H1 (cell line): ENCODE results near the gene LRP1-AS. TPM values are rescaled to one million over a fixed set of nuclear protein-coding genes. Genes with fewer than 3 reads are reported as not detected.

Source experiments
- CTCF ChIA-PET: fragments of 300-600 bp; sonication (Branson Sonifier 250); formaldehyde crosslinking; loops from one replicate; lab custom pipeline; 2021; ENCODE audit not compliant: partially characterized antibody; lab: Charles Lee
- POLR2A ChIA-PET: fragments of 300-600 bp; sonication (Branson Sonifier 250); formaldehyde crosslinking; loops from one replicate; lab custom pipeline; 2021; ENCODE audit warnings: inconsistent platforms; ENCODE audit not compliant: partially characterized antibody; lab: Charles Lee
- DNase-seq, 2 experiments: peaks; one replicate each; pipeline versions ENCODE4 v3.0.0 to v3.0.0-alpha.2; 2010 to 2022; ENCODE audit warnings: low spot score in 2 of 2, low read depth in 1 of 2, mixed read lengths in 1 of 2
- FAIRE-seq: peaks from 2 replicates; lab custom pipeline; 2011; peaks lifted over from hg19 to GRCh38; lab: Jason Lieb, UNC
- H2AFZ ChIP-seq: 2 replicates; pipeline ENCODE4 v1.8.1; 2012; ENCODE audit warnings: low read length, inconsistent platforms
- H2AK5ac ChIP-seq: 2 replicates; pipeline ENCODE4 v1.6.1; 2013; ENCODE audit warnings: low read depth, low read length
- H2BK120ac ChIP-seq: replicated peaks from 2 replicates; pipeline ENCODE3; 2013; ENCODE audit warnings: low read depth, low read length, inconsistent platforms
- H2BK12ac ChIP-seq: 2 replicates; pipeline ENCODE4 v1.6.1; 2013; ENCODE audit warnings: low read depth, low read length
- H2BK15ac ChIP-seq: 2 replicates; pipeline ENCODE4 v1.6.1; 2013; ENCODE audit warnings: low read length
- H2BK20ac ChIP-seq: 2 replicates; pipeline ENCODE4 v1.6.1; 2013; ENCODE audit warnings: low read length
- H2BK5ac ChIP-seq: 2 replicates; pipeline ENCODE4 v1.6.1; 2013; ENCODE audit warnings: low read depth, low read length
- H3K14ac ChIP-seq: 2 replicates; pipeline ENCODE4 v1.6.1; 2013; ENCODE audit warnings: inconsistent platforms; ENCODE audit not compliant: insufficient read length
- H3K18ac ChIP-seq: 2 replicates; pipeline ENCODE4 v1.6.1; 2013; ENCODE audit warnings: low read length; ENCODE audit errors: extremely low read depth
- H3K23ac ChIP-seq: 2 replicates; pipeline ENCODE4 v1.6.1; 2013; ENCODE audit warnings: inconsistent platforms; ENCODE audit not compliant: insufficient read length
- H3K23me2 ChIP-seq: 2 replicates; pipeline ENCODE4 v1.6.1; 2013; ENCODE audit warnings: low read depth, low read length
- H3K27ac ChIP-seq: 2 replicates; pipeline ENCODE4 v1.6.1; 2011; ENCODE audit warnings: low read depth, low read length, inconsistent platforms
- H3K27me3 ChIP-seq, 4 experiments: replicated peaks in 1 of 4; 1 replicate in 1 of 4; 2 replicates in 3 of 4; pipeline versions ENCODE4 v1.6.1 to v1.8.1; 2011 to 2013; ENCODE audit warnings: low read length in 3 of 4, mild to moderate bottlenecking in 3 of 4, inconsistent platforms in 2 of 4, mixed read lengths in 2 of 4, moderate library complexity in 1 of 4; ENCODE audit not compliant: control insufficient read depth in 3 of 4, insufficient read depth in 3 of 4; ENCODE audit errors: extremely low read depth in 1 of 4
- H3K36me3 ChIP-seq, 4 experiments: 2 replicates each; pipeline versions ENCODE4 v1.6.1 to v1.8.1; 2011 to 2013; ENCODE audit warnings: mild to moderate bottlenecking in 4 of 4, low read length in 3 of 4, moderate library complexity in 2 of 4, control low read depth in 1 of 4, inconsistent platforms in 1 of 4; ENCODE audit not compliant: insufficient read depth in 4 of 4, control insufficient read depth in 2 of 4
- H3K4ac ChIP-seq: replicated peaks from 2 replicates; pipeline ENCODE3; 2013; ENCODE audit warnings: low read length, low read depth, mixed read lengths, inconsistent platforms; ENCODE audit not compliant: insufficient read length
- H3K4me1 ChIP-seq, 4 experiments: replicated peaks in 1 of 4; 1 replicate in 1 of 4; 2 replicates in 3 of 4; pipeline versions ENCODE4 v1.6.1 to v1.8.1; 2011 to 2013; ENCODE audit warnings: low read length in 3 of 4, inconsistent platforms in 2 of 4, mixed read lengths in 1 of 4; ENCODE audit not compliant: insufficient read depth in 4 of 4, control insufficient read depth in 3 of 4
- H3K4me2 ChIP-seq, 2 experiments: 2 replicates each; pipeline versions ENCODE4 v1.6.1 to v1.8.1; 2011 to 2013; ENCODE audit warnings: low read depth in 2 of 2, low read length in 2 of 2, control low read depth in 1 of 2, inconsistent platforms in 1 of 2, mild to moderate bottlenecking in 1 of 2; ENCODE audit not compliant: insufficient read depth in 1 of 2
- H3K4me3 ChIP-seq, 4 experiments: fragments of 200-600, 300-600 bp in 1 of 4; sonication (generic), shearing (Covaris generic), sonication (Bioruptor Twin) in 1 of 4; 2 replicates each; pipeline versions ENCODE4 v1.5.1 to v1.8.1; 2011 to 2016; ENCODE audit warnings: low read length in 4 of 4, low read depth in 3 of 4, control low read depth in 2 of 4, inconsistent platforms in 2 of 4, mild to moderate bottlenecking in 2 of 4, mixed read lengths in 1 of 4, moderate library complexity in 1 of 4; ENCODE audit not compliant: insufficient read depth in 2 of 4; ENCODE audit errors: extremely low read depth in 1 of 4
- H3K56ac ChIP-seq: replicated peaks from 2 replicates; pipeline ENCODE3; 2013; ENCODE audit warnings: low read depth, mild to moderate bottlenecking, mixed read lengths, low read length, inconsistent platforms; ENCODE audit not compliant: insufficient read length
- H3K79me1 ChIP-seq: 2 replicates; pipeline ENCODE4 v1.6.1; 2013; ENCODE audit warnings: low read depth, low read length, control low read depth
- H3K79me2 ChIP-seq, 2 experiments: 2 replicates each; pipeline versions ENCODE4 v1.6.1 to v1.8.1; 2012 to 2013; ENCODE audit warnings: low read length in 2 of 2, mild to moderate bottlenecking in 2 of 2, inconsistent platforms in 1 of 2; ENCODE audit not compliant: insufficient read depth in 2 of 2, control insufficient read depth in 1 of 2
- H3K9ac ChIP-seq, 4 experiments: replicated peaks in 1 of 4; 1 replicate in 1 of 4; 2 replicates in 3 of 4; pipeline versions ENCODE4 v1.6.1 to v1.8.1; 2011 to 2013; ENCODE audit warnings: low read depth in 3 of 4, low read length in 3 of 4, control low read depth in 2 of 4, mild to moderate bottlenecking in 2 of 4, moderate library complexity in 2 of 4, inconsistent platforms in 1 of 4; ENCODE audit errors: extremely low read depth in 1 of 4
- H3K9me3 ChIP-seq, 2 experiments: 2 replicates each; pipeline versions ENCODE4 v1.6.1 to v1.8.1; 2012 to 2013; ENCODE audit warnings: mild to moderate bottlenecking in 2 of 2, moderate library complexity in 2 of 2, control low read depth in 1 of 2, inconsistent platforms in 1 of 2, low read depth in 1 of 2, low read length in 1 of 2, mixed read lengths in 1 of 2; ENCODE audit not compliant: insufficient read depth in 2 of 2
- H4K20me1 ChIP-seq, 2 experiments: replicated peaks in 1 of 2; 2 replicates each; pipeline versions ENCODE3 to v1.8.1; 2011 to 2013; ENCODE audit warnings: inconsistent platforms in 2 of 2, low read length in 2 of 2, mild to moderate bottlenecking in 1 of 2; ENCODE audit not compliant: insufficient read depth in 2 of 2, control insufficient read depth in 1 of 2
- H4K5ac ChIP-seq: 2 replicates; pipeline ENCODE4 v1.6.1; 2013; ENCODE audit warnings: low read length, low read depth, mixed read lengths, inconsistent platforms; ENCODE audit not compliant: insufficient read length
- H4K8ac ChIP-seq: 2 replicates; pipeline ENCODE4 v1.8.0; 2013; ENCODE audit warnings: mild to moderate bottlenecking, moderate library complexity, low read length, inconsistent platforms; ENCODE audit not compliant: insufficient read depth; ENCODE audit errors: extremely low read depth
- H4K91ac ChIP-seq: replicated peaks from 2 replicates; pipeline ENCODE3; 2013; ENCODE audit warnings: low read length, mixed read lengths, inconsistent platforms; ENCODE audit not compliant: insufficient read length
- TBP ChIP-seq: IDR thresholded peaks from 2 replicates; pipeline ENCODE4 v1.6.1; 2011; ENCODE audit warnings: low read depth, low read length, improper control_type of control experiment
- WGBS, 2 experiments: shearing (Covaris generic) in 1 of 2; methylation state at CpG; one replicate each; pipeline versions ENCODE4 v1.1.6 to v1.1.7; 2013 to 2015; ENCODE audit warnings: low lambda C conversion rate in 2 of 2, mixed read lengths in 2 of 2, inconsistent platforms in 1 of 2, low coverage in 1 of 2, missing lambda C conversion rate in 1 of 2; ENCODE audit not compliant: insufficient replicate concordance in 2 of 2, insufficient coverage in 1 of 2, insufficient read length in 1 of 2; ENCODE audit errors: extremely low coverage in 1 of 2, missing lambda C conversion rate in 1 of 2; 5-methylcytosine and 5-hydroxymethylcytosine counted together
- polyA plus RNA-seq, 7 experiments: library from polyadenylated mRNA; depleted of rRNA in 3 of 7; stranded (reverse) in 5 of 7; unstranded in 2 of 7; fragments of >200 nt in 5 of 7; fragments of 200-250 nt in 2 of 7; gene quantifications; 1 replicate in 5 of 7; 2 replicates in 1 of 7; 4 replicates in 1 of 7; pipeline versions ENCODE4 v1.2.1 to v1.2.3, GENCODE V29; 2011 to 2013; ENCODE audit warnings: missing spikeins in 2 of 7, mixed read lengths in 2 of 7
- total RNA-seq: library from RNA; stranded (reverse); fragmentation: NEBNext Ultra II Directional; extraction: Animal tissue kit (Norgen Biotek cat#: 25700); gene quantifications from 2 replicates; pipeline ENCODE4 v1.2.1, GENCODE V29; 2021

The LRP1-AS gene
- total and polyA plus RNA-seq, 2 of the 8 experiments (the other 6 are each of a cell fraction or from before 2014, with no cell fraction given) = not detected

GRCh38 chr12:57111031-57111734 is 36.2 kb downstream of the LRP1-AS start, which contains the start of gene STAT6:
Gene STAT6, minus strand, starts transcription at chr12:57111362. Its CDS starts 3,084 bp downstream, at chr12:57108278.
- H3K18ac ChIP-seq = peak within 1 kb of the TSS; percentile 97
- H3K36me3 ChIP-seq = no peaks in the 10 kb centered on the region; a peak in 1 of 8 replicates
- ChIA-PET CTCF (interaction anchor here (0.6 to 15.7 kb wide), 46 partner anchors 9 to 475 kb away, joined by 3 to 325 read pairs (median 7); partner anchors contain the start of genes LRP1, MYO1A, NAB2 and NEMP1), POLR2A (interaction anchor here (0.7 to 13.0 kb wide), 35 partner anchors 8 to 959 kb away, joined by 3 to 352 read pairs (median 5); partner anchors contain the start of genes LRP1, MYL6B, MYO1A and NAB2)
- no peaks in the 10 kb centered on the region for H4K20me1 ChIP-seq
- no peak within 1 kb of the TSS for H3K23ac ChIP-seq
- no peaks in the 10 kb centered on the region for H3K9me3 ChIP-seq
- H2AFZ ChIP-seq = peak within 1 kb of the TSS; percentile 20; the same call in 1 of the 2 replicates
- no peak for FAIRE-seq
- H3K4ac ChIP-seq = peak within 1 kb of the TSS; percentile 92
- peak within 1 kb of the TSS; percentile 73; the same call in 1 of the 2 replicates for H2BK15ac ChIP-seq
- H3K4me3 ChIP-seq = peak within 1 kb of the TSS; percentile 9 to 59 (median 50)
- WGBS, 2 experiments = 21% methylated on average over 7 of the region's 13 CpGs; no CpG with 5 or more reads in 1 of the 2 experiments
- H3K27me3 ChIP-seq = no peaks in the 10 kb centered on the region
- H3K14ac ChIP-seq = peak within 1 kb of the TSS; percentile 6
- H3K9ac ChIP-seq = peak within 1 kb of the TSS in 3 of 4 experiments; percentile 56 to 75 (median 57); a peak in 5 of 7 replicates
- no peak for DNase-seq
- H3K79me2 ChIP-seq = no peaks in the 10 kb centered on the region
- peak within 1 kb of the TSS; percentile 88 for H4K8ac ChIP-seq
- peak within 1 kb of the TSS; percentile 81 to 96 for H3K4me2 ChIP-seq
- H3K56ac ChIP-seq = peak within 1 kb of the TSS; percentile 51
- H2BK12ac ChIP-seq = peak within 1 kb of the TSS; percentile 95
- H4K5ac ChIP-seq = peak within 1 kb of the TSS; percentile 94
- H3K4me1 ChIP-seq = peaks cover 3 to 31% (median 15%) of the 10 kb centered on the region in 4 experiments
- peak within 1 kb of the TSS; percentile 95 for H4K91ac ChIP-seq
- H3K79me1 ChIP-seq = no peaks in the 10 kb centered on the region
- peaks cover 15% of the 10 kb centered on the region for H3K23me2 ChIP-seq
- H2BK120ac ChIP-seq = peak within 1 kb of the TSS; percentile 94
- peak within 1 kb of the TSS; percentile 92 for H2BK5ac ChIP-seq
- H2AK5ac ChIP-seq = peak within 1 kb of the TSS; percentile 32
- H2BK20ac ChIP-seq = 0 out of 2 replicates have a peak within 1 kb of the TSS, but pooled peaks have one; percentile 6
- H3K27ac ChIP-seq = peak within 1 kb of the TSS; percentile 87
- 0 out of 2 replicates have a peak, but pooled peaks have one; percentile 12 for TF ChIP-seq TBP
